Measurements from ENCODE around the gene FCAR.

GRCh38 chr19:54875506-54875905 is 1.5 kb downstream of the FCAR start:
- TF ChIP-seq POLR2A (IDR thresholded peaks at IDR 0.05; ENCODE audit: low read depth, low read length) (no peak), POLR2AphosphoS5 (IDR thresholded peaks at IDR 0.05; ENCODE audit: low read depth, low read length) (no peak)

Data from GM12892 (cell line).